Activated naive CD8-positive, alpha-beta T cell (primary cell): Measurements from ENCODE around the gene H2BK1.

Experiments
- H3K27ac Mint-ChIP-seq: one replicate; pipeline ENCODE4 v1.8.0; 2021; ENCODE audit warnings: mixed read lengths
- H3K27me3 Mint-ChIP-seq: one replicate; pipeline ENCODE4 v1.8.0; 2021; ENCODE audit warnings: mixed read lengths
- H3K36me3 Mint-ChIP-seq: one replicate; pipeline ENCODE4 v1.8.0; 2021; ENCODE audit warnings: mixed read lengths
- H3K4me1 Mint-ChIP-seq: one replicate; pipeline ENCODE4 v1.8.0; 2021; ENCODE audit warnings: low read depth, mixed read lengths
- H3K4me3 Mint-ChIP-seq: one replicate; pipeline ENCODE4 v1.8.0; 2021; ENCODE audit warnings: mild to moderate bottlenecking, mixed read lengths
- H3K9me3 Mint-ChIP-seq: one replicate; pipeline ENCODE4 v1.8.0; 2021; ENCODE audit warnings: low read depth, mixed read lengths

Gene H2BK1

DNA sequence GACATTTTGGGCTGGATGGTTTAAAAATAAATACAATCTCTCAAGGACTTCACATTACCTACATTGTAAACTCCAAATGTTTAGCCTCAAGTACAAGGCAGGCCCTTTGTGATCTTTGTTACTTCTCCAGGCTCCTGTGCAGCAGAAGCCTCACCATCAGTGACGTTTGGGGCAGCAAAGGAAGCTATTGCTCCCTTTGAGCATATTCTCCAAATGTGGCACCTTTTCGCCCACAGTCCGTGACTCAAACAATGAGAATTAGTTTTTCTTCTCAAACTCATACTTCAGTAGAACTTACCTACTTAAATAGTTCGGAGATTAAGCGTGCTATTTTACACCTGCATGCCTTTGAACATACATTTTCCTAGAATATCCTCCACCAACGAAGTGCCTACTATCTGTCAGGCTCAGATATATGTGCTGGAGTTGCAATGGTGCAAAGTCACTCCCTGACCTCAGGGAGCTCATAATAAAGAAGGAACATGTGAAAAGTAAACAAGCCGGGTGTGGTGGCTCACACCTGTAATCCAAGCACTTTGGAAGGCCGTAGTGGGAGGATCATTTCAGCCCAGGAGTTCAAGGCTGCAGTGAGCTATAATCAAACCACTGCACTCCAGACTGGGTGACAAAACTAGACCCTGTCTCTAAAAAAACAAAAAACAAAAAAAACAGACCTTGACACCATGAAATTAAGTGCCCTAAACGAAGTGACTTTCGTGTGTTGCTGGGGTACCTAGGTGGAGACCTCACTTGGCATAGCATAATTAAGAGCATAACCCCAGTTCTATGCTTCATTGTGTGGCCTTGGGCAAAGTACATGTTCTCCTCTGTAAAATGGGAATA, 18.0 kb upstream of the H2BK1 start:
- H3K4me1 Mint-ChIP-seq: peaks cover 51% of the 10 kb centered on the region
- H3K36me3 Mint-ChIP-seq: peaks cover 16% of the 10 kb centered on the region

DNA sequence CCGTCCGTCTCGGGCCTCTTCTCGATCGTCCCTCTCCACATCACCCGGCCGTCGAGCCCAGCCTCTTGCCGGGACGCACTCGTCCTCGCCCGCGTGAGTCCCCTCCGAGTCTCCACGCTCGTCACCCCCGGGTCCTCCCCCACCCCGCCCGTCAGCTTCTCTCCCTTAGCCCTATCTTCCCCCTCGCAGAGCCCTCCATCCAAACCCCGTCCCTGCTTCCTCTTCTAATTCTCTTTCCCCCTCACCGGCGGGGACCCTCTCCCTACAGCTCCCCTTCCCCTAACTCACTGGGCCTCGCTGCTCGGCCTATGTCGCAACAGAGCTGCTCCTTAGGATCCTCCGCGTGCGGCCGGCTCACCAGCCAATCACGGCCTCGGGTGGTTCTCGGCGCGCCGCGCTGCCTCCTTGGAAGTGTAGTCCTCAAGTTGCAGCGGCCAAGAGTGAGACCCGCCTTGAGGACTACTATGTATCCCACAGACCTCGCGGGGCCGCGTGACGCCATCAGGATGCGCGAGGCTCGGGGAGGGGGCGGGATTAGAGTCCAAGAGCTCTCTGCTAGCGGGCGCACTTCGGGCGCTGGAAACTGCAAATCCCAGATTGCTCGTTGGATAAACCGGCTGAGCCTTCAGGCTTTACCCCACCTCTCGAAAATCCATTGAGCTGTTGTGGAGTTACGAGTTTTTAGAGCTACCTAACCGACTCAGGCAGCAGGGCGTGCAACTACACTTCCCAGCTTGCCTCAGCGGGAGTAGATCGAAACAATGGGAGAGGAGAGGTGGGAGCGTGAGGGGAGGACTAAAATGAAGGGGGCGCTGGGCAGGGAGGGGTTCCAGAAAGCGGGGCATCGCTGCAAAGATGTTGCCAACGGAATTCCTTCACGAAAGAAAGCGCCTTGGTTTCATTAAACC, 16.8 kb upstream of the H2BK1 start, which contains the start of gene ABCF2:
TSS of gene ABCF2 (minus strand) at position 331 of the 908 bp plus-strand sequence. CDS start 747 bp downstream, outside the sequence.
- H3K36me3 Mint-ChIP-seq: peaks cover 20% of the 10 kb centered on the region
- no peaks in the 10 kb centered on the region for H3K9me3 Mint-ChIP-seq
- peak within 1 kb of the TSS; percentile 100 for H3K4me3 Mint-ChIP-seq
- peak within 1 kb of the TSS; percentile 99 for H3K27ac Mint-ChIP-seq
- peaks cover 49% of the 10 kb centered on the region for H3K4me1 Mint-ChIP-seq
- no peaks in the 10 kb centered on the region for H3K27me3 Mint-ChIP-seq

More for the DNA sequence above, 18.0 kb upstream of the H2BK1 start:
- Mint-ChIP-seq H3K27me3 (no peaks in the 10 kb centered on the region), H3K27ac (peak overlapping the region; percentile 80), H3K4me3 (peak overlapping the region; percentile 100), H3K9me3 (no peaks in the 10 kb centered on the region)

DNA sequence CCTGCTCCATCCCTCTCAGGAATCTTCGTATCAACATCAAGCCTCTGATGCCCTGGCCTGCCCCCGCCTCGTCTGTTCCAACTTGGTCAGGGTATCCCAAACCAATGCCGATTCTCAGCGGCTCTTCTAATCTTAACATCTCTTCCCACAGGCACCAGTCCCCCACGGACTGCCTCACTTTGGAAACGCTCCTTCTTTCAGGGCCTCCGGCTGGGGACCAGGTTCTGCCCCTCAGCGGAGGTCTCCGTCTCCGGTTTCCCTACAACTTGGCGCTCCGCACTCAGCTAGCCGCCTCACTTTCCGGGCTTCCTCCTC, 16.2 kb upstream of the H2BK1 start:
- H3K27me3 Mint-ChIP-seq: no peaks in the 10 kb centered on the region
- no peaks in the 10 kb centered on the region for H3K9me3 Mint-ChIP-seq
- peak overlapping the region; percentile 100 for H3K4me3 Mint-ChIP-seq
- H3K27ac Mint-ChIP-seq: peak overlapping the region; percentile 99
- H3K36me3 Mint-ChIP-seq: peaks cover 20% of the 10 kb centered on the region
- peaks cover 43% of the 10 kb centered on the region for H3K4me1 Mint-ChIP-seq

DNA sequence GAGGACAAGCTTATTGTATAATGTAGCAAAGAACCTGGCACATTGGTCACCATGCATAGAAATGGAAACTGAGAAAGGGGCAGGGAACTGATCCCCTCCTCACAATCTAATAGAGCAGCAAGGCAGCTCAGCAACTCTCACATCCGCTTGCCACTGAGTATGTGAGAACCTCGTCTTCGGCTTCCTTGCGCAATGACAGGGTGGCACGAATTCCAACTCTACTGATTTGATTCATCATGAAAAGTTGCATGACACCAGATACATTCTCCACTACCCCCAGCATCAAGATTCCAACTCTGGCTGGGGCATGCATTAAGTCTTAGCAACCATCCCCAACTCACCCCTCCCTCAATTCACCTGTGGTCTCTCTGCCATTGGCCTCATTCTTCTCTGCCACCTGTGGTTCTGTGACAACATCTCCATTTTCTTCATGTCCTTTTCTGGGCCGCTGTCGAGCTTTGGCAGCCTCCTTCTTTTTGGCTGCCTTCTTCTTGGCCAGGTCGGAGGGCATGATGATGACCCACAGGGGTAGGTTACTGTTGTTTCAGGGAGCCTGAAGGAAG, 15.7 kb upstream of the H2BK1 start:
- peaks cover 20% of the 10 kb centered on the region for H3K36me3 Mint-ChIP-seq
- H3K27me3 Mint-ChIP-seq: no peaks in the 10 kb centered on the region
- H3K4me3 Mint-ChIP-seq: peak overlapping the region; percentile 100
- no peaks in the 10 kb centered on the region for H3K9me3 Mint-ChIP-seq
- peaks cover 40% of the 10 kb centered on the region for H3K4me1 Mint-ChIP-seq
- H3K27ac Mint-ChIP-seq: peak overlapping the region; percentile 99

DNA sequence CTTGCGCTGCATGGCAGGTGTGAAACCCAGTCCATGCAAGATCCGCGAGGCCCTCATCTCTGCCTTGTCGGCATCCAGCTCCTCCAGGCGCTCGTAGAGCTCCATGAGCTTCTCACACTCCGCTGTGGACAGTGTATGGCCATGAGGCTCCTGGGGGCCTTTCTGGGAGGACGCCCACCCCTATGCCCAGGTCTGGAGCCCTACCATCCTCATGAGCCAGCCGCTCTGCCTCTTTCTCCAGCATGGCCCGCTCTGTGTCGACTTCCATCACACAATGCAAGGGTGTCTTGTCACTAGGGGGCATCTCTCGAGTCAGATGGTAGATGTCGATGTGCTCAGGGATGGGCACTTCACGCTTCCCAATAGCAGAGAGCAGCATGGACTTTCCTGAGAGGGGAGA, 13.4 kb upstream of the H2BK1 start:
- no peak overlapping the region for H3K4me3 Mint-ChIP-seq
- peaks cover 27% of the 10 kb centered on the region for H3K36me3 Mint-ChIP-seq
- no peaks in the 10 kb centered on the region for H3K9me3 Mint-ChIP-seq
- peaks cover 40% of the 10 kb centered on the region for H3K4me1 Mint-ChIP-seq
- no peaks in the 10 kb centered on the region for H3K27me3 Mint-ChIP-seq
- no peak overlapping the region for H3K27ac Mint-ChIP-seq

DNA sequence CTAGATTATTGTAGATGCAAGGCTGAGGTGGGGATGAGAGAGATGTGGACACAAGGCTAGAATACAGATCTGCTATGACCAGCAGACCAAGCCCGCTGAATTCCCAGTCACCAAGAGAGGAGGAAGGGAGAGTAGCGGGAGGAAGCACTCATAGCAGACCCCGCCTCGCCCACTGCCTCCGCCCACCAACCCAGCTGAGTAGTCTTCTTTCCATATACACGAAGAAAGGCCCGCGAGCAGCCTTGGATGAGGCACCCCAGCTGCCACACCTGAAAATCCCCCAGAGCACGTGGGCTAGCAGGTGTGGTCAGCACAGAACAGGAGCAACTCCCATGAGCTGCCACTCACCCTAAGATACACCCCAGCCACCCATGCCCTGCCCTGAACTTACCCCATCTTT, 7.9 kb upstream of the H2BK1 start:
- H3K27ac Mint-ChIP-seq: no peak overlapping the region
- peaks cover 11% of the 10 kb centered on the region for H3K36me3 Mint-ChIP-seq
- H3K27me3 Mint-ChIP-seq: no peaks in the 10 kb centered on the region
- no peaks in the 10 kb centered on the region for H3K9me3 Mint-ChIP-seq
- H3K4me1 Mint-ChIP-seq: peaks cover 2% of the 10 kb centered on the region
- H3K4me3 Mint-ChIP-seq: no peak overlapping the region

DNA sequence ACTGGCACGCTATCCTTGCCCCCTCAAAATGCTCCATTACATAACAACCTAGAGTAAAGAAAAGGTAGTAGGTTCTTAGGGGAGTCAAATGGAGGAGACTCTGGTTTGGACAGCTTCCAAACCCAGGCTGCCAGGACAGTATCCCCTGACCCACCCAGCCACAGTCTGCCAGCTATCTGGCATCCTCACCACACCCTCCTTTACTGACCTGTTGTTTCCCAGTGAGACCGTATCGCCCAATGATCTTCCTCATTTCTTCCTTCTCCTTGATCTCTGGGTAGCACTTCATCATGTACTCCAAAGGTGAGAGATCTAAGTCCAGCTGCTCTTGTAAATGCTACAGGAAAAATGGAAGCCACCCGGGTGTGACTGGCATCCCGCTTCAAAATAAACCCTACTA, 5.1 kb upstream of the H2BK1 start:
- no peak overlapping the region for H3K27ac Mint-ChIP-seq
- no peak overlapping the region for H3K4me3 Mint-ChIP-seq
- H3K4me1 Mint-ChIP-seq: no peaks in the 10 kb centered on the region
- peaks cover 6% of the 10 kb centered on the region for H3K36me3 Mint-ChIP-seq
- no peaks in the 10 kb centered on the region for H3K27me3 Mint-ChIP-seq
- no peaks in the 10 kb centered on the region for H3K9me3 Mint-ChIP-seq

DNA sequence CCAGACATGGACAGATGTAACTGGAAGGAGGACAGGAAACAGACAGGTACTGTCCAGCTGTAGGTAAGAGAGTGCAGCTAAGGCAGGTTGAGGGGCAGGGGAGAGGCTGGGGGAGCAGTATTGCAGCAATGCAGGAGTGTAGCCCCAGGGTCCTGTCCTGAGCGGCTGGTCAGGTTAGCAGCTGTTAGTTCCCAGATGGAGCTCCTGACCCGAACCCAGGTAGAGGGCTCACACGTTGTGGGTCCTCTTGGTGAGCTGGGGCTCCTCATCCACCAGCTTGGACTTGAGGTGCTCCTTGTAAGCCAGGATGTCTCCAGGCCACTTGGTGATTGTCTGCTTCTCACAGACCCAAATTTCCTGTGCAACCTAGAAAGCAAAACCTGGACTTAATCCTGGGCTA, 3.5 kb upstream of the H2BK1 start:
- no peaks in the 10 kb centered on the region for H3K27me3 Mint-ChIP-seq
- peaks cover 1% of the 10 kb centered on the region for H3K36me3 Mint-ChIP-seq
- H3K9me3 Mint-ChIP-seq: no peaks in the 10 kb centered on the region
- H3K4me1 Mint-ChIP-seq: no peaks in the 10 kb centered on the region
- no peak overlapping the region for H3K27ac Mint-ChIP-seq
- H3K4me3 Mint-ChIP-seq: no peak overlapping the region

DNA sequence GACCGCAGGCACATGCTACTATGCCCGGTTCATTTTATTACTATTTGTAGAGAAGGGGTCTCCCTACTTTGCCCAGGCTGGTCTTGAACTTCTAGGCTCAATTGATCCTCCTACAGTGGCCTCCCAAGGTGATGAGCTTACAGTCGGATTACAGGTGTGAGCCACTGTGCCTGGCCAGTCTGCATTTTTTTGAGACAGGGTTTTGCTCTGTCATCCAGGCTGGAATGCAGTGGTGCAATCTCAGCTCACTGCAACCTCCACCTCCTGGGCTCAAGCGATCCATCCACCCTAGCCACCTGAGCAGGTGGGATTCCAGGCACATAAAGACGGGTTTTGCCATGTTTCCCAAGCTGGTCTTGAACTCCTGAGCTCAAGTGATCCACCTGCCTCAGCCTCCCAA, 2.3 kb upstream of the H2BK1 start:
- Mint-ChIP-seq H3K4me1 (peaks cover 8% of the 10 kb centered on the region), H3K36me3 (no peaks in the 10 kb centered on the region), H3K27ac (no peak overlapping the region), H3K4me3 (no peak overlapping the region), H3K27me3 (no peaks in the 10 kb centered on the region), H3K9me3 (no peaks in the 10 kb centered on the region)

DNA sequence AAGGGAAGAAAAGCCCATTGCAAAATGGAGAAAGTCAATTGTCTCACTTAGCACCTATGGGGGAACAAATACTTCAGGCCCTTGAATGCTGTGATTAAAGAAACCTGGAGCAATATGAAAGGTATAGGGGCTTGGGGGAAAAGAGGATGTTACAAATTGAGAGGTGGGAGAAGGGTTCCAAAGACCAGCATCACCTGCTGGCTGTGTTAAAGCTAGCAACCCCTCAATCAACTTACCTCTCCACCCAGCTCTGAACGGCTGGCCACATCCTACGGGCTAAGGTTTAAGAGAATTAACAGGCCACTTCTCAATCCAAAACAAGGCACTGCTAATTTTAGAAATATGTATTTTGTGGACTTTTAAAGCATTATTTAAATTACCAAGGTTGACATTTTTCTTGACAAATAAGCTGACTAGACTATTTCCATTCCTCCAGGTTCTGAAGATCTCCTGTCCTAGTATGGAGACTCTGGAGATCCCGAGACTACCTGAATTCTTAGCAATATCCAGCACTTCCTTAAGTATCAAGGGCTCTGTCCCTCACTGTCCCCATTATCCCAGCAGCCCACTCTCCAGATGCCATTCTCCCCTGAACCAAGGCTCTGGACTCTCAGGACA, 976 bp upstream of the H2BK1 start:
- Mint-ChIP-seq H3K4me1 (peaks cover 20% of the 10 kb centered on the region), H3K27ac (no peak overlapping the region), H3K4me3 (no peak overlapping the region), H3K9me3 (no peaks in the 10 kb centered on the region), H3K36me3 (no peaks in the 10 kb centered on the region), H3K27me3 (no peaks in the 10 kb centered on the region)

DNA sequence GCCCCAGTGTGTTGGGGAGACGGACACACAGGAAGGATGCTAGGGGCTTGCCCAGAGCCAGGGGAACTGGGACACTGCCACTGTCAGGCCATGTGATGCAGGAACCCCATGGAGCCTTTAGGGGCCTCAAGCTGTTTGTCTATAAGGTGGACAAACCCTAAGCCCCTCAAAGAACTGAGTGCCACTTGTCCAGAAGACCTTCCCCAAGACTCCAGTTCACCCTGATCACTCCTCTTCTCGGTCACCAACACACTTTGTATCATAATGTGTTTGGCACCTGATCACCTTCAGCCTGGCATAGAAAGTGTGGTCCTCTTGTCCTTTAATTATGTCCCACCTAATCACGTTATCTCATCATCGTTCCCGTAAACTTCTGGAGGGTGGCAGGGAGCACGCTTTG, 700 bp downstream of the H2BK1 start:
- no peak overlapping the region for H3K4me3 Mint-ChIP-seq
- no peaks in the 10 kb centered on the region for H3K27me3 Mint-ChIP-seq
- no peaks in the 10 kb centered on the region for H3K36me3 Mint-ChIP-seq
- no peak overlapping the region for H3K27ac Mint-ChIP-seq
- no peaks in the 10 kb centered on the region for H3K9me3 Mint-ChIP-seq
- peaks cover 24% of the 10 kb centered on the region for H3K4me1 Mint-ChIP-seq

DNA sequence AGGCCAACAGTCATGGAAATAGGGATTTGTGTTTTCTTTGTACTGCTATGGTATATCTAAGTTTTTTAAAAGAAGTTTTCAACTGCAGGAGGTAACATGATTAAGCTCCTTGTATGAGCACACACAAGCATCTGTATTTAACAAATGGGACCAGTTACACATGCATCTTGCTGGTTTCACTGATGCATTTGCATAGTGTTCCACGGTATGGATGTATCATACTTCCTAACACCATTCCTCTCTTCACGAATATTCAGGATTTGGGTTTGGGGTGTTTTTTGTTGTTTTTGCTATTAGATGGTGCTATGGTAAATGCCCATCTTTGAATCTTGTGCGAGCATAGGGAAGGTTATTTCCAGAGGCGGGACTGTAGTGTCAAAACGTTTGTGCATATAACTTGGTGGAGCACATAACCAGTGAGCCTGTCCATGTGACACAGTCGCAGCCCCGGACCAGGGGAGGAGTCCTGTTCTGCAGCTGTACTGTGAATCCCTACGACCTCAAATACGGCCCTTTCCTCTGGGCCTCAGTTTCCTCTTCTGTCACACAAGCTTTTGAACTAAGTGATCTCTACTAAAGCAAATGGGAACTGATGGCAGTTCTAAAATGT, 1.9 kb downstream of the H2BK1 start:
- H3K27me3 Mint-ChIP-seq: no peaks in the 10 kb centered on the region
- no peak overlapping the region for H3K27ac Mint-ChIP-seq
- H3K4me1 Mint-ChIP-seq: peaks cover 24% of the 10 kb centered on the region
- H3K4me3 Mint-ChIP-seq: no peak overlapping the region
- H3K36me3 Mint-ChIP-seq: no peaks in the 10 kb centered on the region
- no peaks in the 10 kb centered on the region for H3K9me3 Mint-ChIP-seq

DNA sequence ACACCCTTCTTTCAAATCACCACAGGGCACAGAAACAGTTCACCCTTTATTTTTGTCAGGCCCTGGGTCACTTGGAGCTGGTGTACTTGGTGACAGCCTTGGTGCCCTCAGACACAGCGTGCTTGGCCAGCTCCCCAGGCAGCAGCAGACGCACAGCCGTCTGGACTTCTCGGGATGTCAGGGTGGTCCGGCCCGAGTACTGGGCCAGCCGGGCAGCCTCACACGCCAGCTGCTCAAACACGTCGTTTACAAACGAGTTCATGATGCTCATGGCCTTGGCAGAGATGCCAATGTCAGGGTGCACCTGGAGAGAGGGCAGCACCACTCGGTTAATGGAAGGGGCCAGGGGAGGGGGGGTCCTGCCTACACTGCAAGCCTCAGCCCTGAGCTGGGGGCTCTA, 2.5 kb downstream of the H2BK1 start:
- Mint-ChIP-seq H3K4me1 (peaks cover 24% of the 10 kb centered on the region), H3K4me3 (no peak overlapping the region), H3K27me3 (no peaks in the 10 kb centered on the region), H3K36me3 (no peaks in the 10 kb centered on the region), H3K27ac (no peak overlapping the region), H3K9me3 (no peaks in the 10 kb centered on the region)

DNA sequence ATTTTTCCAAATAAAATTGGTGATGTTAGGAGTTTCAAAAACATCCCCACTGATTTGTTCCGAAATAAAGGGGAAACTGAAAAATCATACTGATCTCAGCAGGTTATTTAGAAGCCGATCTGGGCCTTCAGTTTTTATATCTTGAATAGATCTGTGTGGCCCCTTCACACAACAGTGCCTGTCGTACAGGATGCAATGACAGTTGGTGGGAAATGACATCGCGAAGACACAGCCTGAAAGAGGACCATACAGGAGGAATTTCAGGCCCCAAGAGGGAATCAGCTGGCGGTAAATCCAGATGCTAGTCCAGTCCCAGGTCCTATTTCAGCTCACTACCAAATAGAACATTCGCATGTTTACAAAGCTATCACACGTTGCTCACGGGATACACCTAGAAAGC, 3.0 kb downstream of the H2BK1 start:
- Mint-ChIP-seq H3K27ac (no peak overlapping the region), H3K9me3 (no peaks in the 10 kb centered on the region), H3K4me3 (no peak overlapping the region), H3K36me3 (no peaks in the 10 kb centered on the region), H3K4me1 (peaks cover 24% of the 10 kb centered on the region), H3K27me3 (no peaks in the 10 kb centered on the region)
